ENCODE measurements around the gene PTCD3.
A peak's percentile ranks its signal among the peaks of the same experiment; 100 is the strongest.

Gene PTCD3

DNA sequence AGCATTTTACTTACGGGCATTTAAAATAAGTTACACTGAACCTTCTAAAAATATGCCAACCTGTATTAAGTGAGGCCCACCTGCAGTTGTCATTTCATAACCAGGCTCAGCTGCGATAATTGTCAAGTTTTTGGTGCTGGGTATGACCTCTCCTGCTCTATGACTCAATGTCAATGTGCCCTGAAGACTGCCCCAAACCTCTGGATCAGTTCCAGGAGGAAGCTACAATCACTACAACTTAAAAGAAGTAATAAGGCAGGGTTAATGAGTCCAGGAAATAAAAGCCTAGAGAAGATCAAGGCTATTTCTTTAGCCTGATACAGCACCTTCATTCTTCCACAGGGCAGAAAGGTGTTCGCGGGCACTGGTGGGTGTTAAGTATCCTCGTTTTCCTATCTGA is 23.3 kb upstream of the PTCD3 start:
- no peak for DNase-seq

DNA sequence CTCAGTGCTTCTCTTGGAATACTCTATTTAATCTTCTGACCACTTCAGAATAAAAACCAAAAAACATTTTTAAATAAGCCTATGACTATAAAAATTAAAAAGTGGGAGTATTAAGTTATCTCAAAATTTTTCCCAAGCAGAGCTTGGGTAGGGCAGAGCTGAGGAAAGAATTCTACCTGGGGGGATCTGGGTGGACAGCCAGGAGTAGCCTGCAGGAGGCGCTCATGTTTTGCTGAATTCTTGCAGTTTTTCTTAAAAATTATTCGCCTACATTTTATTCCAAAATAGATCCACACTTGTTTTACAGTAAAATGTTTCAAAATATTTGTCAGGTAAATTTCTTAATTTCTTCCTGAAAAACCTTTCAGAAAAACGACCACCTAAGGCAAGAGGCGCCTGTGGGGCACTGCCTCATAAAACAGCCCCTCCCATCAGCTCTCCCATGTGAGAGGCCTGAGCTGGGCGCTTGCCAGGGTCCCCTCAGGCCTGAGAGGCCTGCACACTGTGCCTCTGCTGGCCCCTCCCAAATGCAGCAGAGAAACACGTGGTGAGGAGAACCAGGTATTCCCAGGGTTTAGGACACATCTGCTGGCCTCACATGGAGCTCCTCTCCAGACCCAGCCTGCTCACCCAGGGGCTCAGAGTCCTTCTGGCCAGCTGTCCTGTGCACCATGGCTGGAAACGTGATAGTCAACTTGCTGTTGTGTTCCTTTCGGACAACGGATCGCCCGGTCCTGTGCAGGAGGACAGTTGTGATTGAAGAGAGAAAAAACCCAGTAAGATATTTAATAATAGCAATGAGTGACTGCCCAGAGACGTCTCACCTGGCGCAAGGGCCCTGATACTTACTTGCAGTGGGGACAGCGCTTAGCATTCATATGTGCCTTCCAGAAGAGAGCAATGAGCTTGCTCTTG is 17.8 kb upstream of the PTCD3 start:
- DNase-seq = no peak

DNA sequence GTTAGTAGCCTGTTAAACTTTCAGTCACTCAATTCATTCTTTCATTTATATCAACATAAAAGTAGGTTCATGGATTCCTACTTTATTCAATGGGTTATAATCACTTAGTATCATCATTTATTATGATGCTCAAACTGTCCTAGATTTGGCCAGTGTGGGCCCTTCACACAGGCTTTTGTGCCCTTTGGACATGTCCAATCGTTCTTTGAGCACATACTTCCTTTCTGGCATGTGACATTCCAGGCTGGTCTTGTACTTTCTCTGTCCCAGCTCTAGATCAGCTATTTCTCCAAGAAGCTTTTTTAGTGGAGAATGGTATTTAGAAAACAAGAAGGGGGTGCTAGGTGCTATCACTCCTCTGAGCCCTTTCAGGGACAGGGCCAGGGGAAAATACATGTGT is 11.8 kb upstream of the PTCD3 start:
- no peak for DNase-seq

DNA sequence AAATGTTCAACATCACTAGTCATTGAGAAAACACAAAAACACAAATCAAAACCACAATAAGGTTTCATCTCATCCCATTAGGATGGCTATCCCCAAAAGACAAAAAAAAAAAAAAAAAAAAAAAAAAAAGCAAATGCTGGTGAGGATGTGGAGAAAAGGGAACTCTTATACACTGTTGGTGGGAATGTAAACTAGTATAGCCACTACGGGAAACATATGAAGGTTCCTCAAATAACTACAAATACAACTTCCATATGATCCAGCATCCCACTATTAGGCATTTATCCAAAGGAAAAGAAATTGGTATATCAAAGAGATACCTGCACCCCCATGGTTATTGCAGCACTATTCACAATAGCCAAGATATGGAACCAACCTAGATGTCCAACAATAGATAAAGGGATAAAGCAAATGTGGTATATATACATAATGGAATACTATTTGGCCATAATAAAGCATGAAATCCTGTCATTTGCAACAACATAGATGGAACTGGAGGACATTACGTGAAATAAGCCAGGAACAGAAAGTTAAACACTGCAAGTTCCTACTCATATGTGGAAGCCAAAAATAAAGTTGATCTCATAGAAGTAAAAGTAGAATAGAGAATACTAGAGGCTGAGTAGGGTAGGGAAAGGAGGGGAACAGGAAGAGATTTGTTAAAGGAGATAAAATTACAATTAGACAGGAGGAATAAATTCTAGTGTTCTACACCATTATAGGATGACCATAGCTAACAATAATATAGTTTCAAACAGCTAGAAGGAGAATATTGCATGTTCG is 8.7 kb upstream of the PTCD3 start:
- no peak for DNase-seq

DNA sequence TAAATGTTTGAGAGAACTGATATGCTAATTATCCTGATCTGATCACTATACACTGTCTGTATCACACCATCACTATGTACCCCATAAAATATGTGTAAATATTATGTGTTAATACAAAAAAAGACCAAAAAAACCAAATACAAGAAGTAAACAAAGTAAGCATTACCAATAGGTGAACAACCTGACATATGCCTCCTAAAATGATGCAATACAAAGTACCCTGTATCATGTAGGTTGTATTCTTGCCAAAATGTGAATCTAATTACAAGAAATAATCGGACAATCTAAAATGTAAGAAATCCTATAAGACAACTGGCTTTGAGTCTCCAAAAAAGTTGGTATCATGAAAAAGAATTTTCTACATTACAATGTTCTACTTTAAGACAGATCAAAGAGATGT is 8.1 kb upstream of the PTCD3 start:
- DNase-seq = no peak

DNA sequence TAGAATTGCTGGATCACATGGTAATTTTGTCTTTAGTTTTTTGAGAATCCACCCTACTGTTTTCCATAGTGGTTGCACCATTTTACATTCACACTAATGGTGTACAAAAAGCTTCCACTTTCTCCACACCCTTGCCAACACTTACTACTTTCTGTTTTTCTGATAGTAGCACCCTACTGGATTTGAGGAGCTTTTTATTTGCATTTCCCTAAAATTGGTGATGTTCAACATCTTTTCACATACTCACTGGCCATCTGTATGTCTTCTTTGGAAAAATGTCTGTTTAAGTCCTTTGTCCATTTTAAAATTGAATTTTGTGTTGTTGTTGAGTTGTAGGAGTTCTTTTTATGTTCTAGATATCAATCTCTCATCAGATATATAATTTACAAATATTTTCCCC is 3.9 kb upstream of the PTCD3 start:
- no peak for DNase-seq

DNA sequence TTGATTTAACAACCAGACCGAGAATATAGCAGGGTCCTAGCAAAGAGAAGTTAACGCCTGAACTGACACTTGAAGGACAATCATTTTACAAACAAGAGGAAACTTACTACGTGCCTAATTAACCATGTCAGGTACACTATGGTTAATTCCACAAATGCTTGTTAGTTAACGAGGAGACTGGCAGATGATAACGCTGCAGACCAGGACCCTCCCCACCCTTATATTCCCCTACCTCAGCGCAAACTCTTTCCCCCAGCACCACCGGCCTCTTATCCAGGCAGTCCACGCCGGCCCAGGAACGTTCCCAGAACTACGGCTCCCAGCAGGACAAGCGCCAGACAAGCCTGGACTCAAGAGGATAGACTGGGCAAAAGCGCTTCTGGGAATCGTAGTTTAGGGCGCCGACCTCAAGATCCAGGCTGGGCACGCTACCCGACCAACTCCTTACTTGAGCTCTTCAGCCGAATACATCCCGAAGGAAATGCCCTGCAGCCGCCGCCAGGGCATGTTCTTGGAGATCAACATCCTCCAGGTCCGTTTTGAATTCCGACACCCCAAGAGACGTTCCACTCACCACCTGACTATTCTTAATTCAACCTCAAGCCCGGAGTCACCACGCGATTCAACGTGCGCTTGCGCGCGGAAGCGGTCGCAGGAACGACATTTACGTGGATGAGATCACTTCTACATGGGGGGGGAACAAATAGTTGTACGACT is 625 bp upstream of the PTCD3 start, which contains the start of gene POLR1A:
Gene POLR1A (minus strand): TSS at position 635 of the 717 bp plus-strand sequence. CDS start 110 bp downstream, at position 525.
- peak; percentile 95 for DNase-seq

DNA sequence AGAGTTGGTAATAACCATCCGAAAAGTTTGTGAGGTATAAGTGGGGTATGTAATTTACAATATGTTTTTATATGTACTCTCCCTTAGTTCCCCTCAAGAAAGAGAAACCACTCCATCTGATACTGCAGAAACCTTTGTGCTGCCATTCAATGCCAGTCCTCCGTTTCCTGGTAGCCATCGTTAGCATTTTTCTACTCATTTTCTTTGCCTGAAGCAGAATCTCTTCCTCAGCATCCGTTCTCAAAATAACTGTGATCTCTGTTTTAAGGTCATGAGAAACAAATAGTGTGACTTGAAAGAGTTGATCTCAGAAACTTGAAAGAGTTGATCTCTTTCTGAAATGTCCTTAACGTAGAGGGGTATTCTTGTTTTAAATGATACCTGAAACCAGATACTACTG is 996 bp downstream of the PTCD3 start:
- peak; percentile 5 to 16 for DNase-seq

DNA sequence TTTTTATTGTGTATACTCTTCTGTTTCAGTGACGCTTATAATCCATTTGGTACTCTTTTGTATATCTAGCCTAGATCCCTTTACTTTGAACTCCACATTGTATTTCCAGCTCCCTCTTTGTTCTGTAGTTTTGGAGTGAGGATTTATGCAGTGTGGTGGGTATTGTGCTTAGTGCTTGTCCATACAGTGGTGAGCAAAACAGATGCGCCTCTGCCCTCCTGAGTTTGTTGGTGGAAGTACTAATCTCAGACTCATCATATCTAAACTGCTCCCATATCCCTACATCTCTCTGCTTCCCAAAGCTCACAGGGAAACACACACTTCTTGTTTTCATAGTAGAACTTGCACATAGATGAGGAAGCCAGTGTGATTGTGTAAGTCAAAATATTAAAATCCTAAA is 12.1 kb downstream of the PTCD3 start:
- DNase-seq = peak in 1 of 2 experiments; percentile 11

DNA sequence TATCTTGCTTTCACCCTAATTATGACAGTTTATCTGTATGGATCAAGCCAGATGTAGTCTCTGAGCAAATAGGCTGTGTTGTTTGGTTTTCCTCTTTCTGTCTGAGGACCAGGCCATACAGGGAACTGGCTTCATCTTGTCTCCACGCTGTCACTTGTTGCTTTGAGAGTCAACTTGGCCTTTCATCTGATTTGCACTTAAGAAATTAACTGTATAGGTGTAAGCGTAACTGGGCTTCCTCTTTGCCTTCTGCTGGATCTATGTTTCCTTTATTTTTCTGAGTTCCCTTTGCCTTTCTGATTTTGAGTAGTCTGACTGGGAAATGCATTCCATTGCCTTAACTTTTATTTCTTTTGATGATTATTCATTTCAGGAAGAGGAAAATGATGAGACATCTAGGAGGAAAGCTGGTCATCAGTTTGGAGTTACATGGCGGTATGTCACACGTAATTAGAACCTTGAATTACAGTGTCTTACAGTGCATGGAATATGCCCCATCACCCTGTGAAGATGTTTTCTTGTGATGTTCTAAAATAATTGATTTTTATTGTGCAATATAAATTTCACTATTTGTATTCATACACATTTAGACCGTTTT is 17.4 kb downstream of the PTCD3 start:
- DNase-seq = no peak

DNA sequence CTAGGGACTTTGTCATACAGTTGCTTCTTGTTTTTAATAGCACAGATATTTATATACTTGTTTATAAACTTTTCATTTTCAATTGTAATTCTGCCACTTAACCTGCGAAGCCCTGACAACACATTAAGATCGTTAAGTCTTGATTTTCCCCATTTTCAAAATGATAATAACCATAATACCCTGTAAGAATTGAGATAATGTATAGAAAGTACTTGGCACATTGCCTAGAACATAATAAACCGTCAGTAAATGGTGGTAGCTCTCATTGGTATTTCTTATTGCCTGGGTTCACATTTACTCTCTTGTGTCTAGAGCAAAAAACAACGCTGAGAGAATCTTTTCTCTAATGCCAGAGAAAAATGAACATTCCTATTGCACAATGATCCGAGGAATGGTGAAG is 18.6 kb downstream of the PTCD3 start:
- no peak for DNase-seq

DNA sequence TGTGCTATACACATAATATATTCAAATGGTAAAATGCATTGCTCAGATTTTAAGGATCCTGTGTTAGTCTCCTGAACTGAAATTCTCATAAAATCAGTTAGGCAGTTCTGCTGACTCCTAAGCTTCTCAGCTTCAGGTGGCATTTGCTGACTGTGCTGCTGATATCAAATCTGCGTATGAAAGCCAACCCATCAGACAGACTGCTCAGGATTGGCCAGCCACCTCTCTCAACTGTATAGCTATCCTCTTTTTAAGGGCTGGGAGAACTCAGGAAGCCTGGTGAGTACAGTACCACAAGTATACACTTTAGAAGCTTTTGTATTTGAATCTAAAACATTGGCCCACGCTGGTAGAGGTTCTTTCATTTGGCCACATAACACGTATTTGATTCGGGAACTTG is 28.7 kb downstream of the PTCD3 start:
- no peak for DNase-seq

DNA sequence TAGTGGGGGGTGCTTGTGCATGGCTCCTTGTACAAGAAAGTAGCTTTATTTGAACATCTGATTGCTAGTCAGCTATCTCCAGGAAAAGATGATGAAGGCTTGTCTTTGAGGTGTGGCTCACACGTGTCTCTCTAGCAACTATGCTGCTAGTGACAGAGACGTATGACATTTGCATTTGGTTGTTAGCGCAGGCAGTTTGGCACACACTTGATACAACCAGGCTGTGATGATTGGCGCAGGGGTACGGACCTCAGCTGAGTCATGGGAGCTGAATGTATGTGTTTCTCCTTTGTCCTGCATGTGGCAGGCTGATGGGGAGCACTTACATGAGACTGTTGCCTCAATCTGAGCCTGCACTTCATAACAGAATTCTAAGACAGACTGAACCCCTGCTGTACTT is 29.6 kb downstream of the PTCD3 start:
- no peak for DNase-seq

DNA sequence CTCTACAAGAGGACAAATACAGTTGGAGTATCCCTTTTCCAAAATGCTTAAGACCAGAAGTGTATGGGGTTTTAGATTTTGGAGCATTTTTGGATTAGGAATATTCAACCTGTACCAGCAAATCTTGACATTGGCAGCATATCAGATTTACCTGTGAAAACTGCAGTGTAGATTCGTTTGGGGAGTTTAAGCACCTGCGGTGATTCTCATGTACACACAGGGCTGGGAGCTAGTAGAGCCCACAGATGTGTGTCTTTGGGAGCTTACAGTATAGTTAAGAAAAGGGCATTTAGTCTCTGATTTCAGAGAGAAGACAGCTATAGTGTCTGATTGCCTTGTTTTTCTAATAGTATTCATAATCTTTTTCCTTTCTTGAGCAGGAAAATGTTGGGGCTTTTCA is 30.1 kb downstream of the PTCD3 start:
- no peak for DNase-seq

DNA sequence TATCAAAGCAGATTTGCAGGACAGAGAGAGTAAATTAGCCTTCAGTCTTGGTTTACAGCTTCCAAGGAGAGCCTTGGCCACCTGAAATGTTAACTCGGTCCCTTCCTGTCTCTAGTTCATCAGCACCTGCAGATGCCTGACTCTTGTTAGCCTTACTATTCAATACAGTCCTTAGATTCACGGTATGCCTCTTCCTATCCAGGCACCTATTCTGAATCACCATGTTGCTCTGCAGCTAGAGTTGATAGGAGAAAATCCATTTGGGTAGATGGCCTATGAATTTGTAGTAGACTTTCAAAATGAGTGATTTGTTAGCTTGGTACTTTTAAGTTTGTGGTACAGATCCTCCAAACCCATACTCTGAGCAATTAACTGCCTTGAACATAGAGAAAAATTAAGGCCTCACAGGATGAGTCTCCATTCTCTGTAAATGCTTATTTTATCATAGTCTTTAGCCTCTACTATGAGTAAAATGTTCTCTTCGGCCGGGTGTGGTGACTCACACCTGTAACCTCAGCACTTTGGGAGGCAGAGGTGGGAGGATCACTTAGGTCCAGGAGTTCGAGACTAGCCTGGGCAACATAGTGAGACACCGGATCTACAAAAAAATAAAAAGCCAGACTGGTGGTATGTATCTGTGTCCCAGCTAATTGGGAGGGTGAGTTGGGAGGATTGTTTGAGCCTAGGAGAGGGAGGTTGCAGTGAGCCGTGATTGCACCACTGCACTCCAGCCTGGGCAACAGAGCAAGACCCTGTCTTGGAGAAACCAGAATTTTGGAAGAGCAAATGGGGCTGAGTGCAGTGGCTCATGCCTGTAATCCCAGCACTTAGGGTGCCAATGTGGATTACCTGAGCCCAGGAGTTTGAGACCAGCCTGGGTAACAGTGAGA is 32.9 kb downstream of the PTCD3 start:
- no peak for DNase-seq

DNA sequence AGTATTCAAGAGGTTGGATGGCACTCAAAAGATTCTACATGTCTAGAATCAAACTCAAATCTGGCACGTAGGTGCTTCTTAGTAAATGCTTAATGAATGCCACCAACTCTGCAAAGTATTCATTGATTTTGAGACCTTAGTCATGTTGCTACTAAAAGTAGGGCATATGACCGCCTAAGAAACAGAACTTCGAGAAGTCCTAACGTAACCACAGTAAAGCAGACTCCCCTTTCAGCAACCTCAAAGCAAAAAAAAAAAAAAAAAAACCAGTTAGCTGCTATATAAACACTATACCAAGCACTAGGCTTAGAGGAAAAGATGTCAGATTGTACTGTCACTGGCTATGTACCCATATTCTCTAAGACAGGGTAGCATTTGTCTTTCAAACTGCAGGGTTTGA is 33.9 kb downstream of the PTCD3 start:
- no peak for DNase-seq

DNA sequence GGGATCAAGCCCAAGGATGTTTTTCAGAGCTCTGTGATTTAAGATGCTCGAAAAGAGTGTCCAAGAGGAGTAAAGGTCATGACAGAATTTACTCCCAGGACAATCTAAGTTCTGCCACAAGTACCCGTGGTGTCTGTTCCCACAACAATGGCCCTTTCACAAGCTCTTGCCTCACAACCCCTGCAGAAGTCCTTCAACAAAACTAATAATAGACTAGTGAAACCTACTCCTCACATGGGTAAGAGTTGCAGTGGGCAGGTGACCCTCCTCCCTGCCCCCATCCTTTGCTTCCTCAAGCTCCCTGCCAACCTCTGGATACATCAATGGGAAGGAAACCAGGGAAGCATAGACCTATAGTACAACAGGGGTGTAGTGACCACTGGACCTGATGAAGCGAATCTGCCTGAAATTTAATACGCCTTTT is 34.9 kb downstream of the PTCD3 start:
- no peak for DNase-seq

DNA sequence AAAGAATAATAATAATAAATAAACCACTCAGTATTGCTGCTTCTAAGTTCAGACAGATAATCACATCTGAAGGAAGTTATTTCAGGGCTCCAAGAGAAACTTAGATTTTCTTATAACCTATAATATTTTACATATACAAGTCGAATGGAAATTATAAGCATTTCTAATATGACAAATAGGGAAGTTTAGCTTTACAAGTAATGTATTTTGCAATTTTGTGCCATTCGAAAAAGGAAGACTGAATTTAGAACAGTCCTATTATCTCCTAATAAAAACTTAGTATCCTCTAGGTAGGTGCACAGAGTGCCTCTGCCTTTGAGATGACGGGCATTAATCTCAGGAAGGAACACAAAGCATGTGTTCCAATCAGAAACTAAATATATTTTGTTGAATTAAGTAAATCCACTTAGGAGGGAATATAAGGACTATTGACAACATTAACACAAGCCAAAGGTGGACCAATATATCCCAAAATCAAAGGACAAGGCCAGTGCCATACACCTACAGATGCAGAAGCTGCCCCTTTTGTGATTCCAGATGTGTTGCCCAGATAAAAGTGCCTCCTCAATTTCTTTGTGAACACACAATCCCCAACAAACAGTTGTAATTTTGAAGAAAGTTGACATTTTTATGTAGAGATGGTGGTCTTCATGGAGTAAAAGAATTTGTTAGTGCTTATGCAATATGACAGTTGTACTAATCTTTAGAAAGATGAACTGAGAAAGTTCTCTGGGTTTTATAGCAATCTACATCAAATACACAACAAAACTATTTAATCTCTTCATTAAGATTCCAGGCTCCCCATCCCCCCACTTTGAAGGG is 36.6 kb downstream of the PTCD3 start:
- no peak for DNase-seq

DNA sequence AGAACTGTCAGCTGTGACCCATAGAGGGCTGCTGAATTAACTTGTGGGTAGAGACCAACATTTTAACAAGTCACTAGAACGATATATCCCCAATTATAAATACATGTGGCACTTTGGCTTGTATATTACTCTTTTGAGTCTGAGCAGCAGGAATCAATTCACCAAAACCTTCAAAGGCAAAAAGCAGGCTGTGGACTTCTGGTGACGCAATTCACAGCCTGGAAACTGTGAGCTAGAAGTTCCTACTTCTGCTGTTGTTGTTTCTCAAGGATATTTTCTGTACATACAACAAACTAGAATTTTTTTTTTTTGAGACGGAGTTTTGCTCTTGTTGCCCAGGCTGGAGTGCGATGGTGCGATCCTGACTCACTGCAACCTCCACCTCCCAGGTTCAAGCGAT is 37.3 kb downstream of the PTCD3 start:
- peak; percentile 16 to 19 for DNase-seq

DNA sequence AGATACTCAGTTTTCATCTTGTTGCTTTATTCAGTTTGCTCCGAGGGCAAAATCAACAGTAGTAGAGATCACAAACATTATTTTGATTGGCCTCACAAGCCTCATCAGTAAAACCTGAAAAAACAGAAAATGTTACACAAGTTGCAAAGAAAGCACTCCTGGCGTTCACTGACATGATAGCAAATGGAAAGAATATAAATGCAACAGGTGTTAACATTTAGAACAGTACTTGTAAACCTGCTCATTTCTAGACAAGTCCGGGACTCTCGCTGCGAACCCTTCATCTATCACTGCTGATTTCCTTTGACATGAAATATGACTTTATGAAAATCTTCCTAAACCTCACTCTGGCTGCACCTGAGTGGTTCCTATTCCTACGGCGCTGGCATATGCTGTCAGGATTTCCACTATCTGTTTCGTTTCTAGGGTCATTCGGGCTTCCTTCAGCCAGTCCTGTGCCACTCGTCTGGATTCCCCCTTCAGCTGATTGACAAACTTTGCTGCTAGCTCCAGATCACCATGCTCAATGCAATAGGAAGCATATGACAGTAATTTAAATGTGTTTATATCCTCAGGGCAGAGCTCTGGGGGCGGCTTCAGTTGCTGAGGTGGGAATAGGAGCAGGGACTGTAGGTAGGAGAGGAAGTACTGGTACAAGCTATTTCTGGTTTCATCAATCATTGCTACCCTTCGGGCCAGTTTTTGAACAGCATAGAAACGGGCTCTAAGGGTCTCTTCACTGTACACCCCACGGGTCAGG is 38.1 kb downstream of the PTCD3 start:
- no peak for DNase-seq

All from Kasumi-1 (cell line).